Ureter (tissue), 1 donor: ENCODE data around the gene CARD9. TPM values are rescaled to one million over a fixed set of nuclear protein-coding genes. Genes with fewer than 3 reads are reported as not detected.

Source experiments
- DNase-seq: peaks from one replicate; pipeline ENCODE4 v3.0.0-alpha.2; 2020; ENCODE audit warnings: low spot score
- total RNA-seq: library from RNA; stranded (reverse); gene quantifications from one replicate; pipeline ENCODE4 v1.2.4, GENCODE V29; 2023
- donor health status: DM: yes; HTN: yes; CAD: no.

Gene CARD9
- total RNA-seq, 1 donor from 2014 or later = 11.5 TPM

- DNase-seq = no peak
Observed at GRCh38 chr9:136335296-136336155, 37.9 kb downstream of the CARD9 start.

- no peak for DNase-seq
Observed at GRCh38 chr9:136334541-136334940, 38.9 kb downstream of the CARD9 start.

GRCh38 chr9:136333486-136333885, 40.0 kb downstream of the CARD9 start:
- no peak for DNase-seq

- DNase-seq = no peak
Observed at GRCh38 chr9:136333045-136333444, 40.4 kb downstream of the CARD9 start.

GRCh38 chr9:136332482-136332983, 40.9 kb downstream of the CARD9 start:
- DNase-seq = no peak

GRCh38 chr9:136331556-136332481, 41.6 kb downstream of the CARD9 start:
- no peak for DNase-seq

- no peak for DNase-seq
Observed at GRCh38 chr9:136331030-136331429, 42.4 kb downstream of the CARD9 start.

- no peak for DNase-seq
Observed at GRCh38 chr9:136330406-136330990, 43.0 kb downstream of the CARD9 start.

- DNase-seq = no peak
Observed at GRCh38 chr9:136329636-136330405, 43.6 kb downstream of the CARD9 start.

- no peak for DNase-seq
Observed at GRCh38 chr9:136329211-136329627, 44.2 kb downstream of the CARD9 start.

- DNase-seq = no peak
Observed at GRCh38 chr9:136328622-136329041, 44.8 kb downstream of the CARD9 start.

GRCh38 chr9:136328011-136328621, 45.4 kb downstream of the CARD9 start:
- DNase-seq = no peak

GRCh38 chr9:136327304-136327974, 46.0 kb downstream of the CARD9 start, which contains the start of gene GPSM1:
TSS of gene GPSM1 (plus strand) at chr9:136327539. CDS start at chr9:136327696, 157 bp downstream.
- no peak for DNase-seq

- DNase-seq = no peak
Observed at GRCh38 chr9:136326761-136327303, 46.6 kb downstream of the CARD9 start.

GRCh38 chr9:136326061-136326760, 47.3 kb downstream of the CARD9 start:
- no peak for DNase-seq

- DNase-seq = no peak
Observed at GRCh38 chr9:136325358-136325757, 48.1 kb downstream of the CARD9 start.

- no peak for DNase-seq
Observed at GRCh38 chr9:136324501-136325300, 48.8 kb downstream of the CARD9 start.

- no peak for DNase-seq
Observed at GRCh38 chr9:136323371-136323789, 50.1 kb downstream of the CARD9 start.
